SJSA1 (cell line): Measurements from ENCODE around the gene ABHD17A. TPM values are rescaled to one million over a fixed set of nuclear protein-coding genes. Genes with fewer than 3 reads are reported as not detected.
A peak's percentile ranks its signal among the peaks of the same experiment; 100 is the strongest.
"Not testable (repeated sequence)": the region's sequence is repeated elsewhere in the genome, so short reads cannot be mapped to it uniquely, and the experiment has no call there.

Experiments used
- DNase-seq, 2 experiments: peaks; one replicate each; pipeline ENCODE4 v3.0.0-alpha.2; 2015 to 2020; ENCODE audit warnings: low spot score in 2 of 2, low read depth in 1 of 2
- H3K27ac ChIP-seq: fragments of 250-450 bp; sonication (Bioruptor Pico); 2 replicates; pipeline ENCODE4 v1.5.1; 2020; ENCODE audit warnings: mild to moderate bottlenecking, moderate library complexity
- H3K27me3 ChIP-seq: fragments of 250-450 bp; sonication (Bioruptor Pico); replicated peaks from 2 replicates; pipeline ENCODE4 v1.5.1; 2020; ENCODE audit warnings: mild to moderate bottlenecking, moderate library complexity
- H3K36me3 ChIP-seq: fragments of 250-450 bp; sonication (Bioruptor Pico); 2 replicates; pipeline ENCODE4 v1.5.1; 2020; ENCODE audit warnings: mild to moderate bottlenecking
- H3K4me1 ChIP-seq: fragments of 250-450 bp; sonication (Bioruptor Pico); replicated peaks from 2 replicates; pipeline ENCODE4 v1.6.1; 2021; ENCODE audit warnings: mild to moderate bottlenecking
- H3K4me3 ChIP-seq: fragments of 250-450 bp; sonication (Bioruptor Pico); 2 replicates; pipeline ENCODE4 v1.5.1; 2020; ENCODE audit warnings: mild to moderate bottlenecking
- H3K9me3 ChIP-seq: fragments of 250-450 bp; sonication (Bioruptor Pico); replicated peaks from 2 replicates; pipeline ENCODE4 v1.5.1; 2020; ENCODE audit warnings: mild to moderate bottlenecking
- total RNA-seq: library from RNA; depleted of rRNA; stranded (reverse); fragments of >200 nt; shearing (Covaris generic); gene quantifications from 2 replicates; pipeline ENCODE4 v1.2.3, GENCODE V29; 2014; rRNA removed

The ABHD17A gene
- 91.9 and 101 TPM in 2 replicates for total RNA-seq

DNA sequence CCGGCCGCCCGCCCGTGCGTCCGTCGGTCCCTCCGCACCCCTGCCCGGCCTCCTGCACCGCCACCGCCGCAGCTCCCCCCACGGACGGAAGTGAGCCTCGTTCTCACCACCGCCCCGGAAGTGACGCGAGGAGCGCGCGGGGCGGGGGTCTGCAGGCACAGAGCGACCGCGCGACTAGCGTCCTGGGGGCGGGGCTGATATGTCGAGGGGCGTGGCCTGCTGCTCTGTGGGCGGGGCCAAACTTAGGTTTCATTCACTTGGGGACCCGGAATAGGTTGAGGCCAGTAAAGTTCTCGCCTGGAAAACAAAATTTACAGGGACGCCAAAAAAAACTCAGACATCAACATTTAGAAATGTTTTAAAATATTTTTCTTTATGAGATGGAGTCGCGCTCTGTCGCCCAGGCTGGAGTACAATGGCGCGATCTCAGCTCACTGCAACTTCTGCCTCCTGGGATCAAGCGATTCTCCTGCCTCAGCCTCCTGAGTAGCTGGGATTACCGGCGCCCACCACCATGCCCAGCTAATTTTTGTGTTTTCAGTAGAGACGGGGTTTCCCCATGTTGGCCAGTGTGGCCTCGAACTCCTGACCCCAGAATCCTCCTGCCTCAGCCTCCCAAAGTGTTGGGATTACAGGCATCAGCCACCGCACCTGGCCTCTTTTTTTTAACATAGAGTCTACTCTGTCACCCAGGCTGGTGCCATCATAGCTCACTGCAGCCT lies at the start of gene ABHD17A:
Gene ABHD17A (minus strand): TSS at position 99 of the 722 bp plus-strand sequence. CDS start 3,930 bp downstream, outside the sequence.
- Histone ChIP-seq H3K27ac (0 out of 2 replicates have a peak within 1 kb of the TSS, but pooled peaks have one; percentile 27), H3K4me1 (peaks cover 10% of the 10 kb centered on the region), H3K4me3 (peak within 1 kb of the TSS; percentile 74), H3K36me3 (peaks cover 18% of the 10 kb centered on the region)
- peak; percentile 83 to 94 for DNase-seq
- not testable (repeated sequence) for H3K27me3 ChIP-seq, H3K9me3 ChIP-seq

DNA sequence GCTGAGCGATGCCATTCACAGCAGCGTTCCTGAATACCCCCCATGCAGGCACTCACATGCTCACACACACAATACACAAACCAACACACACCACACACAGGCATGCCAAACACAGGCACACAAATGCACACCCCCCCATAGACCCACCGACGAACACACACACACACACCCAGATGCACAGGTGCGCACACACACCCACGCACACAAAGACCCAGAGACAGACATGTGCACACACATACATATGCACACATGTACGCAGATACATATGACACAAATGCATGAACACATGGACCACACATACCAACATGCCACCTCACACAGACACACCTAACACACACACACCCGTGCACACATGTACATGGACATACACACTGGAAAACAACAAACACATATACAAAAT lies 48.6 kb upstream of the ABHD17A start:
- Histone ChIP-seq H3K4me3 (no peak overlapping the region), H3K27ac (no peak overlapping the region), H3K27me3 (no peaks in the 10 kb centered on the region), H3K36me3 (no peaks in the 10 kb centered on the region), H3K4me1 (peaks cover 12% of the 10 kb centered on the region), H3K9me3 (peaks cover 13% of the 10 kb centered on the region)
- no peak for DNase-seq

DNA sequence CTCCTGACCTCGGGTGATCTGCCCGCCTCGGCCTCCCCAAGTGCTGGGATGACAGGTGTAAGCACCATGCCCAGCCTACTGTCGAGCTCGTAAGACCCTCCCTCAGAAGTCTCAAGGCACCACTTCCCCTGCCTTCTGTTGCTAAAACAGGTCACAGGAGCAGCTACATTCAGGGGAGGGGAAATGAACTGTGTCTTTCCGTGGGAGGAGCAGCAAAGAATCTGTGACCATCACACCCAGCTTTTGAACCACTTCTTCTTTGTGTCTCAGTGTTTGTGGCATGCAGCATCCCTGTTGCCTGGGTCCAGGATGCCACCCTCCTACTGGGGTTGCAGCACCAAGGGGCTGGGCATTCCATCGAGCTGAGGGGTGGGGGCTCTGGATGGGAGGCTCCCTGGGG lies 47.9 kb upstream of the ABHD17A start:
- peaks cover 13% of the 10 kb centered on the region for H3K9me3 ChIP-seq
- H3K4me3 ChIP-seq = no peak overlapping the region
- H3K4me1 ChIP-seq = peaks cover 12% of the 10 kb centered on the region
- no peak overlapping the region for H3K27ac ChIP-seq
- H3K36me3 ChIP-seq = no peaks in the 10 kb centered on the region
- DNase-seq = no peak
- no peaks in the 10 kb centered on the region for H3K27me3 ChIP-seq

DNA sequence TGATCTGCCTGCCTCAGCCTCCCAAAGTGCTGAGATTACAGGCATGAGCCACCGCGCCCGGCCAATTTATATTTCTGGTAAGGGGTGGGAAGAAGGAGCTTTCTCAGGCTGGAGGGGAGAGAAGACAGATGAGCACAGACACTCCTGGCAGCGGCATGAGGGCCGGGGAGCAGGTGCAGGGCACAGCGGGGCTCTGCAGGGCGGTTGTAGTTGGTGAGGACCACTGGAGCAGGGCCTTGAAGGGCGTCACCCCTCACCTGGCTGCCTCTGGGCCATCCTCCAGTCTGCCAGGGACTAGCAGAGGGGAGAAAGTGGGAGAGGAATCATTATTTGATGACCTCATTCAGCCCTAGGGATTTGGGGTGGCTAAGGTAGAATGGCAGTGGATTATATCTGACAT lies 47.1 kb upstream of the ABHD17A start:
- Histone ChIP-seq H3K27ac (no peak overlapping the region), H3K36me3 (no peaks in the 10 kb centered on the region), H3K9me3 (peaks cover 13% of the 10 kb centered on the region), H3K4me3 (no peak overlapping the region), H3K27me3 (no peaks in the 10 kb centered on the region), H3K4me1 (peaks cover 12% of the 10 kb centered on the region)
- no peak for DNase-seq

DNA sequence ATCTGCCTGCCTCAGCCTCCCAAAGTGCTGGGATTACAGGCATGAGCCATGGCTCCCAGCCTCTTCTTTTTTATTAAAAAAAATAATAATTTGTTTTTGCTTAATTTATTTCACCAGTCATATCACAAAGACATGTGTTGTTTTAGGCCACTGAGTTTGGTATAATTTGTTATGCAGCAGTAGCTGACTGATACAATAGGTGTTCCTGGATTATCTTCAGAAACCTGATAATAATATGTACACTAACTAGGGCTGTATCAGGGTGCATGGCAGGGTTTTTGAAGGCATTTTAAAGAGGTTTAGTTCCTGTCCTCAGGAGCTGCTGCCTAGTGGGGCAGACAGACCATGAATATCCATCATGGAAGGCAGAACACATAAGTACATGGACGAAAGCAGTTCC lies 46.1 kb upstream of the ABHD17A start:
- H3K36me3 ChIP-seq = no peaks in the 10 kb centered on the region
- peaks cover 12% of the 10 kb centered on the region for H3K4me1 ChIP-seq
- H3K27me3 ChIP-seq = no peaks in the 10 kb centered on the region
- DNase-seq = no peak
- H3K4me3 ChIP-seq = no peak overlapping the region
- peaks cover 13% of the 10 kb centered on the region for H3K9me3 ChIP-seq
- H3K27ac ChIP-seq = no peak overlapping the region

DNA sequence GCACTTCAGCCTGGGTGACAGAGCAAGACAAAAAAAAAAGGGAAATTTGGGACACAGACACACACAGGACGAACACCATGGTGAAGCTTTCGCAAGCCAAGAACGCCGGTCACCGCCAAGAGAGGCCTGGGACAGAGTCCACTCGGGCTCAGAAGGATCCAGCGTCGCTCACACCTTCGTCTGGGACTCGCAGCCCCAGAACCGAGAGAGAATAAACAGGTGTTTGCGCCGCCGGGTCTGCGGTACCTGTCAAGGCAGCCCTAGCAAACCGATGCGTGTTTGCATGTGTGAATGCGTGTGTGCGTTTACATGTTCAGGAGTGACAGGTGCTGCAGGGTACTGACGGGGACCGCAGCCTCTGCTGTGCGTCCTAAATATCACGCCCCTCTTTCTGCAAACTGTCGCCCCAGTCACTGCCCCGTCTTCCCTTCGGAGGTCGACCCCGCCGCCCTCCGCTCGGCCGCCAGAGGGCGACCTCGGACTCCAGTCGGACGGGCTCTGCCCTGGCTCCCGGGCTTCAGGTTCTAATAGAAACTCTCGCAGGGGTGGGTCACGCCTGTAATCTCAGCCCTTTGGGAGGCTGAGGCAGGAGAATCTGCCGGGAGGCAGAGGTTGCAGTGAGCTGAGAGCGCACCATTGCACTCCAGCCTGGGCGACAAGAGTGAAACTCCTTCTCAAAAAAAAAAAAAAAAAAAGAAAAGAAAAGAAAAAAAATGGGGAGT lies 43.9 kb upstream of the ABHD17A start:
- DNase-seq = peak; percentile 65 to 77
- Histone ChIP-seq H3K4me1 (peaks cover 12% of the 10 kb centered on the region), H3K36me3 (peaks cover 11% of the 10 kb centered on the region), H3K27me3 (no peaks in the 10 kb centered on the region), H3K9me3 (no peaks in the 10 kb centered on the region), H3K4me3 (peak overlapping the region; percentile 18), H3K27ac (no peak overlapping the region)

DNA sequence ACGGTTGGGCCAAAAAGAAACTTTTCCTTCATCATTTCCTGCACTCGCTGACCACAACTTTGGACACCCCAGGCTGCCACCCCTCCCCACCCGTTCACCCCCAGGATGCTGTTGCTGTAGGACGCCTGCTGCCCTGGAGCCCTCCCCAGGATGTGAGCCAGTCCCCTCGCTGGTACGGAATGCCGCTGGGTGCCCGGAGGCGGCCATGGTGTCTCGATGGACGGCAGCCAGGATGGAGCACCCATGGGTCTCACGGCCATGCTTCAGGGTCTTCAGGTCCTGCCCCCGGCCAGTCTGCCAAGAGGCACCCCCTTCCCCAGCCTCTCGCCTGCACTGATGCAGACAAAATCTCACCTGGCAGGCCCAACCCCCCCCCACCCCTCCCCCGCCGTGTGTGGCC lies 40.2 kb upstream of the ABHD17A start:
- Histone ChIP-seq H3K27me3 (no peaks in the 10 kb centered on the region), H3K9me3 (no peaks in the 10 kb centered on the region), H3K27ac (no peak overlapping the region), H3K4me3 (no peak overlapping the region), H3K4me1 (peaks cover 12% of the 10 kb centered on the region), H3K36me3 (peaks cover 31% of the 10 kb centered on the region)
- DNase-seq = no peak

DNA sequence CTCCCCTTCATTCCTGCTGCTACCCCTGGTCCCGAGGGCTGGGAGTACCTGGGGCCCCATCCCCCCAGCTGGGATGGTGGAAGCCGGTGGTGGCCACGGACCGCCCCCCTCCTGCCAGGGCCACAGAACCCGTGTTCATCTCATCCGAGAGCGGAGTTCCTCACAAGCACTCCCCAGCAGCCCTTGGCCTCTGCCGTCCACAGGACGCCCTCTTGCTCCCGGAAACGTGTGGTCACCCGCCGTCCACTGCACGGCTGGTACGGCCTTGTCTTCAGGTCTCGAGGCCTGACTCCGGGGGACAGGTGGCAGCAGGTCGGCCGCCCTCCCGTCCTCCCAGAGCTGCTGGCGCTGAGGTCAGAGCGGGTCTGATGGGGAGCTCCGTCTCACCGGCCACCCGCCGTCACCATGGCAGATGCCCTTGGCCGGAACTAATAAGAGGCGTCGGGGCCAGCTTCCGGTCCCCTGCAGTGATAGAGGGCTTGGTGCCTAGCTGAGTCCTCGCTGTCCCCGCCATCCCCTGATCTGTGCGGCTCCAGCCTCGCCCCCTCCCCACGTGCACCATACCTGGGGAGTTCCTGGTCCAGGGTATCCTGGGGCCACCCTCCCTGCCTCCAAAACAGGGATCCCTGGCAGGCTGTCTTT lies 39.1 kb upstream of the ABHD17A start:
- Histone ChIP-seq H3K9me3 (no peaks in the 10 kb centered on the region), H3K4me1 (peaks cover 3% of the 10 kb centered on the region; the same call in 1 of the 2 replicates), H3K27ac (no peak overlapping the region), H3K36me3 (peaks cover 39% of the 10 kb centered on the region), H3K27me3 (no peaks in the 10 kb centered on the region), H3K4me3 (no peak overlapping the region)
- no peak for DNase-seq

DNA sequence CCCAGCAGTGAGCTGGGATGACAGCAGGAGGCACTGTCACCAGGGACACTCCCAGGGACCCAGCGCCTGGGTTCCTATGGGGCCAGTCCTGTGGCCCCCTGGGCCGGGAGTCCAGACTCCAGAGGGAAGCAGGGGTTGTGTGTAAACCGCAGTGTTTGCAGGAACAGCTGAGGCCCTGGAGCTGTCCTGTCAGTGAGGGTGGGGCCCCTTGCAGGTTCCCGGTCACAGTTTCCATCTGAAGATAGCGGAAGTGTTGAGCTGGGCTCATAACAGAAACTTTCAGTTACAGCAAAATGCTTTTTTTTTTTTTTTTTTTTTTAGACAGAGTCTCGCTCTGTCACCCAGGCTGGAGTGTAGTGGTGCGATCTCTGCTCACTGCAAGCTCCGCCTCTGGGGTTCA lies 38.0 kb upstream of the ABHD17A start:
- Histone ChIP-seq H3K27ac (no peak overlapping the region), H3K4me1 (no peaks in the 10 kb centered on the region), H3K36me3 (peaks cover 44% of the 10 kb centered on the region), H3K9me3 (no peaks in the 10 kb centered on the region), H3K4me3 (no peak overlapping the region), H3K27me3 (no peaks in the 10 kb centered on the region)
- no peak for DNase-seq

DNA sequence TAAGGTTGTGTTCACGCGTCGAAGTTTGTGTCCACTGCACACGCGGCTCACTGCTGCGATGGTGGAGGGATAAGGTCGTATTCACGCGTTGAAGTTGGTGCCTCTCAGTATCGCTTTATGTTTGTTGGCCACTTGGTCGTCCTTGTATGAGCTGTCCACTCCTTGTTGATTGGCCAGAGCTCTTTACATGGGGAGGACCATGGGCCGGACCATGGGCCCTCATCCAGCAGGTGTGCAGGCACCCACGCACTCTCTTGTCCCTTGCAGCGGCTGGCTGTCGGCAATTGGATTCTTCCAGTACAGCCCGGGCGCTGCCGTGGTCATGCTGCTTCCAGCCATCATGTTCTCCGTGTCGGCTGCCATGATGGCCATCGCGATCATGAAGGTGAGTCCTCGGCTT lies 37.5 kb upstream of the ABHD17A start:
- no peak for DNase-seq
- no peaks in the 10 kb centered on the region for H3K9me3 ChIP-seq
- H3K27me3 ChIP-seq = no peaks in the 10 kb centered on the region
- no peak overlapping the region for H3K27ac ChIP-seq
- H3K36me3 ChIP-seq = peaks cover 49% of the 10 kb centered on the region
- H3K4me3 ChIP-seq = no peak overlapping the region
- H3K4me1 ChIP-seq = no peaks in the 10 kb centered on the region

DNA sequence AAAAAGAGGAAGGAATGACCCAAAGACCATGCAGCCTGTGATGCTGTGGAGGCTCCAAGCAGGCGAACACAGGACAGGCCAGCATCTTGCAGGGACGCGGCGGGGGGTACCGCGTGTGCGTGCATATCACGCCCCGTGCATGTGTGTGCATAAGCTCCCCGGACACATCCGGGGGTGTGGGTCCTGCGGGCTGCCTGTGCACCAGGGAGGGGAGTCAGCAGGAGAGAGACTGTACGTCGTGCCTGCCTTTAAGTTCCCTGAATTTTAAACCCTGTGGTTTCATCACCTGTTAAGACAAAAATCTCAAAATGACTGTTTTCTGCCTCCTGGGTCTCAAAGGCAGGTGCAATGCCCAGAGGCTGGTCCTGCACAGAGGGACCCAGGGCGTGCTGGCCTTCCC lies 36.5 kb upstream of the ABHD17A start:
- DNase-seq = no peak
- H3K36me3 ChIP-seq = peaks cover 55% of the 10 kb centered on the region
- H3K4me3 ChIP-seq = no peak overlapping the region

DNA sequence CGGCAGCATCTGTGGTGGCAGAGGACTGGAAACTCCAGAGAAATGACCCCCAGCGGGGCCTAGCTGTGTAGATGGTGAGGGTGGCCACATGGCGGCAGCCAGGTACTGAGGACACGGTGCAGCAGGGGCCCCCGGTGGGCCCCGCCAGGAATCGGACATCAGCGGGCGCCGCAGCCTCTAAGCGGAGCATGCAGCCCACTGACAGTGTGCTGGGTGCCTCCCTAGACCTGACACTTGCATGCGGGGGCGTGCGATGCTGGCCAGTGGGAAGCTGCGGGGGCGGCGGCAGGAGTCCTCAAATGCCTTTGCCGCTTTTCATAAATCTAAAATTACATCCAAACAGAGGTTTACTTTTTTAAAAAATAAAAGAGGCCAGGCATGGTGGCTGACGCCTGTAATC lies 36.0 kb upstream of the ABHD17A start:
- no peaks in the 10 kb centered on the region for H3K4me1 ChIP-seq
- no peak overlapping the region for H3K27ac ChIP-seq
- peaks cover 56% of the 10 kb centered on the region for H3K36me3 ChIP-seq
- H3K27me3 ChIP-seq = no peaks in the 10 kb centered on the region
- H3K4me3 ChIP-seq = no peak overlapping the region
- no peak for DNase-seq
- no peaks in the 10 kb centered on the region for H3K9me3 ChIP-seq

More for the DNA sequence above, 36.5 kb upstream of the ABHD17A start:
- H3K27ac ChIP-seq = no peak overlapping the region
- H3K4me1 ChIP-seq = no peaks in the 10 kb centered on the region
- H3K9me3 ChIP-seq = no peaks in the 10 kb centered on the region
- H3K27me3 ChIP-seq = no peaks in the 10 kb centered on the region

DNA sequence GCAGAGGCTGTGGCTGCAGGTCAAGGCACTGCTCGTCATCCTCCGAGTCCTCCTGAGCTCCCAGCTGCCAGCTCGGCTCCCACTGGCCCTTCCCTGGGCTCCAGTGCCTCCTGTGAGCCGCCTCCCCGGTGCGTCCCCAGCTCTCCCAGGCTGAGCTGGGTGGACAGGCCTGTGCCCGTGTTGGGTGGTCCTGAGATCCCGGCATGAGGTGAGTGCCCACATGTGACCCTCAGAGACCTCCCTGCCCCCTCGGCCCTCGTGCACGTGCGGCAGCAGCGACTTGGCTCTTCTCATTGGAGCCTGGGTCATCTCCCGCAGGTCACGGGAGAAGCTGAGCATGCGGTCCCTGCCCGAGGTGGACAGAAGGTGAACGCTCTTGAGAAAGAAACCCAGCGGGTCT lies 35.3 kb upstream of the ABHD17A start:
- Histone ChIP-seq H3K4me3 (no peak overlapping the region), H3K4me1 (no peaks in the 10 kb centered on the region), H3K27me3 (no peaks in the 10 kb centered on the region), H3K36me3 (peaks cover 56% of the 10 kb centered on the region), H3K9me3 (no peaks in the 10 kb centered on the region), H3K27ac (no peak overlapping the region)
- no peak for DNase-seq

DNA sequence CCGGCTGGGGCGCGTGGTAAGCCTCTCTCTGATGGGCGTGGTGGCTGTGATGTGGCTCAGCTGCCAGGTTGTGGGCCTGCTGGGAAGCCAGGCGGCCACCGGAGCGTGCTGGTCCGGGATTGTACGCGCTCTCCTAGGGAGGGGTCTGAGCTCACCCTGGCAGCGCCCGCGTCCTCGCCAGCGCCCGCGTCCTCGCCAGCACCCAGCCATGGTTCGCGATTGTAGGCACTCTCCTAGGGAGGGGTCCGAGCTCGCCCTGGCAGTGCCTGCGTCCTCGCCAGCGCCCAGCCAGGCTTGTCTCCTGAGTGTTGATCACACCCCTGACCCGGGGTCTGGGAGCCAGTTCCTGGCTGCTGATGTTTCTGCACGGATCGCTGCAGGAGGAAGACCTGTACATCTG lies 33.7 kb upstream of the ABHD17A start:
- H3K36me3 ChIP-seq = peaks cover 47% of the 10 kb centered on the region
- H3K27me3 ChIP-seq = no peaks in the 10 kb centered on the region
- H3K9me3 ChIP-seq = no peaks in the 10 kb centered on the region
- DNase-seq = no peak
- no peak overlapping the region for H3K27ac ChIP-seq
- no peaks in the 10 kb centered on the region for H3K4me1 ChIP-seq
- H3K4me3 ChIP-seq = no peak overlapping the region
